ENCODE measurements around the gene HID1. TPM values are rescaled to one million over a fixed set of nuclear protein-coding genes. Genes with fewer than 3 reads are reported as not detected.
A peak's percentile ranks its signal among the peaks of the same experiment; 100 is the strongest.

The HID1 gene
- total and polyA plus RNA-seq, 9 of the 15 experiments (the other 6 are each of a cell fraction or from before 2014, with no cell fraction given) = 0.14 to 2.1 (median 0.54) TPM; not detected in 2

DNA sequence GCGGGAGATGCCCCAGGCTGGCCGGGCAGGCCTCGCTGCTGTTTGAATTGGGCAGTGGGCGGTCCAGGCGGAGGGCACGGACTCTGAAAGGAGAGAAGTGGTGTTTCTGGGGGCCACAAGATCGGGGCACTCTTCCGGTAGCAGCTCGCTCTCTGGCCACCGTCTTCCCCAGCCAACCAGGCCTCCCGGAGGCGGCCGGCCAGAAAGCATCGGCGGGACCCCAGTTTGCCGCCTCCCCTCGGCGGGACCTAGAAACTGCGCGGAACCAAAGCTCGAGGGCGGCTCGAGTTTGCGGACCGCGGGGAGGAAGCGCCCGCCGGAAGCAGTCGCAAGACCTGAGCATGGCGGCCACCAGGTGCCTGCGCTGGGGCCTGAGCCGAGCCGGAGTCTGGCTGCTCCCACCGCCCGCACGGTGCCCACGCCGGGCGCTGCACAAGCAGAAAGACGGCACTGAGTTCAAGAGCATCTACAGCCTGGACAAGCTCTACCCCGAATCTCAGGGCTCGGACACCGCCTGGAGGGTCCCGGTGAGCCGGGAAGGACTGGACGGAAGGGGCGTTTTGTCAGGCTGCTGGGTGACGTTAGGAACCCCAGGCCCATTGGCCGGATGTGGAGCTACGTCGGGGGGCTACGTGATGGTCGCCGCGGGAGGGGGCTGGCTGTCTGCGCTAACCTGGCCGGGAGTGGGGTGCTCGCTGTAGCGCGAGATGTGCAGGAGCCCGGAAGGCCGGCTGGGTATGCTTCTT is 40.0 kb upstream of the HID1 start, which contains the start of gene MRPL58 (continued):
- TF ChIP-seq ZNF407 (IDR thresholded peaks at IDR 0.05; ENCODE audit: low read depth) (no peak), U2AF2 (optimal IDR thresholded peaks at IDR 0.05; ENCODE audit: low read depth, low read length) (no peak), POLR2G (IDR thresholded peaks at IDR 0.05; ENCODE audit: low read depth, low read length) (peak; percentile 98), CTCF (IDR thresholded peaks at IDR 0.05 in 2 of 3, conservative IDR thresholded peaks at IDR 0.05 in 1 of 3; ENCODE audit: insufficient read depth in 2 of 3, low read depth in 1 of 3, low read length in 3 of 3) (peak; percentile 42 to 79 (median 51); a peak in 5 of 6 replicates), BRCA1 (IDR thresholded peaks at IDR 0.05) (no peak), BRCA1 (CRISPR knock-in tag; IDR thresholded peaks at IDR 0.05) (no peak), PYGO2 (tag; IDR thresholded peaks at IDR 0.05) (no peak), BDP1 (IDR thresholded peaks at IDR 0.05; ENCODE audit: insufficient read depth, insufficient read length) (no peak), SMAD3 (CRISPR knock-in tag; conservative IDR thresholded peaks at IDR 0.05) (peak; percentile 66; the same call in 1 of the 2 replicates), THRAP3 (IDR thresholded peaks at IDR 0.05; ENCODE audit: borderline replicate concordance) (no peak), NFE2L1 (tag; IDR thresholded peaks at IDR 0.05; ENCODE audit: borderline replicate concordance, low read depth) (no peak), BCOR (IDR thresholded peaks at IDR 0.05) (no peak), DIDO1 (tag; IDR thresholded peaks at IDR 0.05; ENCODE audit: low read depth) (peak; percentile 80; the same call in 1 of the 2 replicates)
- TF ChIP-seq, protein P1, sequence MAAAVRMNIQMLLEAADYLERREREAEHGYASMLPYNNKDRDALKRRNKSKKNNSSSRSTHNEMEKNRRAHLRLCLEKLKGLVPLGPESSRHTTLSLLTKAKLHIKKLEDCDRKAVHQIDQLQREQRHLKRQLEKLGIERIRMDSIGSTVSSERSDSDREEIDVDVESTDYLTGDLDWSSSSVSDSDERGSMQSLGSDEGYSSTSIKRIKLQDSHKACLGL (CRISPR knock-in tag; IDR thresholded peaks at IDR 0.05; ENCODE audit: borderline replicate concordance, poor library complexity, severe bottlenecking) = peak; percentile 73
